Measurements from ENCODE around the gene OR6C2.
"Not testable (repeated sequence)": the region's sequence is repeated elsewhere in the genome, so short reads cannot be mapped to it uniquely, and the experiment has no call there.

The OR6C2 gene

DNA sequence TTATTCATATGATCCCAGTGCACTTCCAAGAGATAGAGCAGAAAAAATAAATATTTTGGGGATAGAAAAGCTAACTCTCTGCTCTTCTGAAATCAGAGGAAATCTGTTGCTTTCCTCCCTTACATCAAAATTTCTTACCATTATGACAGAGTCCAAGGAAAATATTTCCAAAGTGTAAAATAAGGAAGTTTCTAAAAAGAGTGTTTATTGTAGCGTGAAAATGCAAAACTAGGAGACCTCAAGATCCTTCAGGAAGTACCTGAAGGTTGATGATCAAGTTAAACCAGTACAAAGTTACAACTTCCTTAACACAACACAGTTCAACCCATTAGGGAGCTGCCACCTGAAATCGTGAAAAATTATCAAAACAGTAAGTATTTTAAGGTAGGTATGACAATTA is at the start of gene OR6C2:
Gene OR6C2, plus strand, starts transcription at position 301 of the 400 bp plus-strand sequence. CDS start 8,138 bp downstream, outside the sequence.
- FAIRE-seq = no peak

DNA sequence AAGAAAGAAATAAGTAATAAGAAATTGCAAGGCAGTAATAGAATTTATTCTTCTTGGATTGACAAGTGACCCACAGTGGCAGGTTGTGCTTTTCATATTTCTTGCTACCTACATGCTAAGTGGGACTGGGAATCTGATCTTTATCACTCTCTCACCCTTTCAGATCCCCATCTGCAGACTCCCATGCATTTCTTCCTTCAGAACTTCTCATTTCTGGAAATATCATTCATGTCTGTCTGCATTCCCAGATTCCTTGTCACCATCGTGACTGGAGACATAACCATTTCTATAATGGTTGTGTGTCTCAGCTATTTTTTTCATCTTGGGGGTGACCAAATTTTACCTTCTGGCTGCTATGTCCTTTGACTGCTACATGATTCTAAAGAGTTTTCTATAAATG is 47.5 kb upstream of the OR6C2 start:
- FAIRE-seq = no peak

DNA sequence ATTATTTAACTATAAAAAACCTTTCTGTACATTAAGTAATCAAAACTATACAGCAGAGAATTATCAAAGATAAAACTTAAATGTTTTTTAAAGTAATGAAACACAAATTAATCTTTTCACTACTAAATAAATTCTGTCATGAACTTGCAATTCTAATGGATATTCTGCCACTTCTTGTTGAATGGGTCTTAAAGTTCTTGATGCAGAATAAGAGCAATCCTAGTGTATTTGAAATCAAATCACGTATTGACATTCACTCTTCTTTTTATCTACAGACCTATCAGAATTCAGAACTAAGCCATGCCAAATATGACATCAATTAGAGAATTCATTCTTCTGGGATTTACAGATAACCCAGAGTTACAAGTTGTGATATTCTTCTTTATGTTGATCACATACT is 43.6 kb upstream of the OR6C2 start, which contains the start of gene OR6C65:
Gene OR6C65, plus strand, starts transcription at position 301 of the 400 bp plus-strand sequence. Its CDS starts 0 bp downstream, at position 301.
- no peak for FAIRE-seq

DNA sequence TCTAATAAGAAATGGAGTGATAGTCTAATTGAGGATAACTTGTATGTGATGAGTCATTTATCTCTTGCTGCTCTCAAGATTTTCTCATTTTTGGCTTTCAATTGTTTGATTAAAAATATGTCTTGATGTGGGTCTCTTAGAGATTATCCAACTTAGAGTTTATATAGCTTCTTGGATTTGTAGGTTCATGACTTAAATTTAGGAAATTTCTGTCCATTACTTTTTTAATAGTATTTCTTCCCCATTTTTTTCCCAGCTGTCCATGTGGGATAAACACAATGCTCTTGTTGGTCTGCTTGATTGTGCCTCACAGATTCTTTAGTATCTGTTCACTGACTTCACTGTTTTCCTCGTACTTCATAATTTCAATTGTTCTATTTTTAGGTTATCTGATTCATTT is 36.0 kb upstream of the OR6C2 start:
- FAIRE-seq = no peak

DNA sequence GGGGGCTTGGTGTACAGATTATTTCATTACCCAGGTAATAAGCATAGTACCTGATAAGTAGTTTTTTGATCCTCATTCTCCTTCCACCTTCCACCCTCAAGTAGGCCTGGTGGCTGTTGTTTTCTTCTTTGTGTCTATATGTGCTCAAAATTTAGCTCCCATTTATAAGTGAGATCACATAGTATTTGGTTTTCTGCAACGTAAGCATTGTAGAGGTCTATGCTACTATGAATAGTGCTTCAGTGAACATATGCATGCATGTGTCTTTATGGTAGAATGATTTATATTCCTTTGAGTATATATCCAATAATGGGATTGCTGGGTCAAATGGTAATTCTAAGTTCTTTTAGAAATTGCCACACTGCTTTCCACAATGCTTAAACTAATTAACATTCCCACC is 34.7 kb upstream of the OR6C2 start:
- not testable (repeated sequence) for FAIRE-seq

DNA sequence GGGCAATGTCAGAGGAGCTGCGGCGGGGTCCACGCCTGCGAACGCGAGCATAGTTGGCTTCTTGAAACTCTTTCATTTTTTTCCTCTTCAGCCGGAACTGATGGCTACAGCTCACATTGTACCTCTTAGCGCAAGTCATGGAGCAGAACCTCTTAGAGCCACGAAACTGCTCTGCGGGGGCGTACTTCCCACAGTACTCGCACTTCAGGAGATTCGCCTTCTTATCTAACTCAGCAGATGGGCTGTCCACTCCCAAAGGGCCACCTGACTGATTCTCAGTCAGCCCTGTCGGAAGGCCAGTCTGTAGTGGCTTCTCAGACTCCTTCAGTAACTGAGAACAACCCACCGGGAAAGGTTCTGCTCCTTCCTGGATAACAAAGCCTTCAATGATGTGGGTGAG is 31.7 kb upstream of the OR6C2 start:
- FAIRE-seq = not testable (repeated sequence)

DNA sequence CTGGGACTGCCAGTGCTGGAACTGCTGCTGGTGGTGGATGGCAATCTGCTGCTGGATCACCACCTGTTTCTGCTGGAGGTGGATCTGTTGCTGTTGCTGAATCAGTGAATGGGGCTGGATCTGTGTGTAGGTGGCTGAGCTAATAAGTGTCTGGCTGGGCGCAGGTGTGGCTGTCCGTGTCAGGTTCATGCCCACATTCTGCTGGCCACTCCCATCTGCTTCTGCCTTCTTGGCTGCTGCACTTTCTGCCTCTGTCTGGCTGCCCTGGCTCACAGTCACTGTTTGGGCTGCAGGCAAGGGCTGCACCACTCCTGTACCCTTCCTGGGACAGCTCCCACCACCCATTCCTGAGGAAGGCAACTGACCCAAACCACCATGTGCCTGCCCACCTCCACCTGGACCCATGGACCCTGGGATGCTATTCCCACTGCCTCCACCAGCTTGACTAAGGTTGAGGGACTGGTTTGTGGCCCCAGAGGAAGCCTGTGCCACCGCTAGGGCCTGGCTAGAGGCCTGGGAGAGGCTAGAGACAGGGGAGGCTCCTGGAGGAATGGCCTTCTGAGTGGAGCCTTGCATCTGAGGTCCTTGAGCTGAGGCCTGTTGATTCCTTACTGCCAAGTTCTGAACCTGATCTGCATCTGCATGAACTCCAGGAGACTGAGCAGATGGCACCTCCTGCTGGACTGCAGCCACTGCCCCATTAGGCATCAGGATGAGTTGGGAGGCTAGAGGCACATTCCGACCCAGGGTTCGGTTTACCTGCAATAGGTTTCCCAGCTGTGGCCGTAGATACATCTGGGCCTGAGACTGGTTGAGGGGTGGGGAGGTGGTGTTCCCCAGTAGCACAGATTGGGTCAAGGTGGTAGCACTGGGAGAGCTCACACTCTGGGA is 30.1 kb upstream of the OR6C2 start:
- not testable (repeated sequence) for FAIRE-seq

DNA sequence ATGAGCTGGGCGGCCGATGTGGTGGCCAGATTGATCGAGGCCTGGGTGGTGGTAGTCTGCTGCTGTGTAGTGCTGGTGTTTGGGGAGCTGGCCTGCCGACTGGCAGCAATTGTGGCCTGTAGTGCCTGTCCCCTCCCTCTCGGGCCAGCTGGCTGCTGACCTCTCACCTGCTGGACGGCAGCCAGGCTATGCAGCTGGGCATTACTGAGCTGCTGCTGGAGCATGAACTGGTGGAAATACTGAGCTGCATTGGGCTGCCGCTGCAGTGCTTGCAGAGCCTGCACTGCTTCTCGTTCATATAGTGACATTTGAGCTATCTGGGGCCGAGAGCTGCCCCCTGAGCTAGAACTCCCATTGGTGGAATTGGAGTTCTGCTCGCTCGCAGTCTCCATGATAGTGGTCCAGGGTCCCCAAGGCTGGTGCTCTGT is 29.5 kb upstream of the OR6C2 start:
- FAIRE-seq = not testable (repeated sequence)

DNA sequence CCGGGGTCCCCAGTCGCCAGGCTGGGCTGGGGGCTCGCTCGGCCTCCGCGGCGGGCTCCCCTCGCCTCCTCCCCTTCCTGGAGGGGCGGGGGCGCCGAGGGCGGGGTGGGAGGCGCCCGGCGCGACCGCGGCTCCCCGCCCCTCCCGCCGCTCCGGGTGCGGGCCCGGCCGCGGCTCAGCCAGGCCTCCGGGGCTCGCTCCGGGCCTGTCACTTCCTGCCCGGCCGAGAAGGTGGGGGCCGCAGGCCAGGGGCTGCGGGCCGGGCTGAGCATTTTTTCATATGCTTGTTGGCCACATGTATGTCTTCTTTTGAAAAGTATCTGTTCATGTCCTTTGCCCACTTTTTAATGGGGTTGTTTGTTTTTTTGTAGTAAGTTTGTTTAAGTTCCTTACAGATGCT is 29.0 kb upstream of the OR6C2 start:
- FAIRE-seq = not testable (repeated sequence)

DNA sequence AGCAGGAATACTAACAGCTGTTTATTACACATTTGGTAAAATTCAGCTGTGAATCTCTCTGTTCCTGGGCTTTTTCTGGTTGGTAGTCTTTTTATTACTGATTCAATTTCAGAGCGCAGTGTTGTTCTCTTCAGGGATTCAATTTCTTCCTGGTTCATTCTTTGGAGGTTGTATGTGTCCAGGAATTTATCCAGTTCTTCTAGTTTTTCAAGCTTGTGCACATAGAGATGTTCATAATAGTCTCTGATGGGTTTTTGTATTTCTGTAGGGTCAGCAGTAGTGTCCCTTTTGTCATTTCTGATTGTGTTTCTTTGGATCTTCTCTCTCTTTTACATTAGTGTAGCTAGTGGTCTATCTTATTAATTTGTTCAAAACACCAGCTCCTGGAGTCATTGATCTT is 26.9 kb upstream of the OR6C2 start:
- FAIRE-seq = no peak

DNA sequence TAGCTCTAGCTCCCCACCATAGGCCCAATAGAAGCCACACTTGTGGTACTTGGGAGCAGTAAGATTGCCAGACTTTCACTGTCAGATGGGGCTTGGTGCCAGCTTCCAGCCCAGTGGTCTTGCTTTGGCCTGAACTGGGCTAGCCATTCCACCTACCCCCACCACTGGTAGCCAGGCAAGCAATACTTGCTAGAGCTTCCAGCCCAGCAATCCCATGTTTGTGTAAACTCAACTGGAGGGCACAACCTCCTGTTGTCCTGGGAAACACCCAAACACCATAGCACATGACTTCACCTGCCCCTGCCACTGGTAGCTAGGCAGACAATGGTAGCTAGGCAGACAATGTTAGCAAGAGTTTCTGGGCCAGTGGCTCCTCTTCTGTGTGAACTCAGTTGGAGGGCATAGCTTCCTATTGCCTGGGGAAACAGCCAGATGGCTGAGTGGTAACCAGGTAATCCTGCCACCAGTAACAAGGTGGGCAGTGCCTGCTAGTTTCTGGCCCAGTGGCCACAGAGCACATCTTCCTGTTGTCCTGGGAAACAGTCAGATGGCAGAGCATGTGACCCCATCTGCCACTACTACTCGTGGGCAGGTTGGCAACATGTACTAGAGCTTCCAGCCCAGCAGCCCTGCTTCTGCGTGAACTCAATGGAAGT is 23.4 kb upstream of the OR6C2 start:
- no peak for FAIRE-seq

DNA sequence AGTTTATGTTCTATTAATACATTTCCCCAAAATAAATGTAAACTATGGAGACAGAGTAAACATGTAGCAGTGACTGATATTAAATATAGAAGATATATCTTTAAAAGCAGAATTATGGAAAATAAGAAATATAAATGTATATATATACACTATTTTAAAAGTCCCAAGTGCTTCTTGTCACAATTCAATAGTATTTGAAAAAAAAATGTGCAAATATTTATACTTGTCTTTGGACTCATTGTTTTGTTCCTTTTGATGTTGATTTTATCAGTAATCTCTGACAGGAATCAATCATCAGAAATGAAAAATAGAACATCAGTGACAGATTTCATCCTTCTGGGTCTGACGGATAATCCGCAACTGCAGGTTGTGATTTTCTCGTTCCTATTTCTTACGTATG is 17.9 kb upstream of the OR6C2 start, which contains the start of gene OR6C76:
Gene OR6C76, plus strand, starts transcription at position 301 of the 400 bp plus-strand sequence. Its CDS starts 0 bp downstream, at position 301.
- no peak for FAIRE-seq

DNA sequence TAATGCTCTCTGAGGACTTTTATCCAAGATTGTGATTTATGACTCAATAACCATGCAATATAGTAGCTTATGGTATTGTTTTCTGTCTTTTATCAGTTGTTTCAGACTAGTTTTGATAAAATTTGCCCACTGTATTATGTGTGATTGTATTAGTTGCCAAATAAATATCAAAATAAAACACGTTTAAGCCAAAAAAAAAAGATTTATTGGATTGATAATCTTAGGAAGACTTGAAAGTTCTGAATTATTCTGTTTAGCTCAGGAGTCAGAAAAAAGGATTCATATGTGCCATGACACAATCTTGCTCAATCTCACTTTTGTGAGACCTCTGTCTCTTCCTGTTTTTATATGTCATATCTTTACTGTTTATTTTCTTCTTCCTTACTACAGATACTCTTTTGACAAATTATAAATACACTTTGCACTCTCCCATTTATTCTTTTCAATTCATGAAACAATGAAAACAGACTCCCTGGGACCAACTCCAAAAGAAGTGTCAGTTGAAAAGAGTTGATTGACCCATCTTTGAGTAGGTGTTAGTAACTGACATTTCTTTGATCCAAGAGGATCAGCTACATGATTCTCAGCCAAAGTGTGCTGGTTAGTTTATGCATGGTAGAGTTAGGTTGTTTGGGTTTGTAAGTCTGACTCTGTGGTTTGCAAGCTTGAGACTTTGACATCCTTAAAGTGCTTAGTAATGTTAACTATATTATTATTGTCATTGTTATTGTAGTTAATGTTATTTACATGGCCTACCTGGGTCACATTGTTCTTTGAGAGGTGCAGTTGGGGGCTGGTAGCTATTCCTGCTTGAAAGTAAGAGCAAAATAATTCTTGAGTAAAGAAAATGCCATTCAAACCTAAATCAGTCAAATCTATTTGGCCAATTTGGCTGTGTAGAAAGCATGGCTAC is 15.3 kb upstream of the OR6C2 start:
- no peak for FAIRE-seq

DNA sequence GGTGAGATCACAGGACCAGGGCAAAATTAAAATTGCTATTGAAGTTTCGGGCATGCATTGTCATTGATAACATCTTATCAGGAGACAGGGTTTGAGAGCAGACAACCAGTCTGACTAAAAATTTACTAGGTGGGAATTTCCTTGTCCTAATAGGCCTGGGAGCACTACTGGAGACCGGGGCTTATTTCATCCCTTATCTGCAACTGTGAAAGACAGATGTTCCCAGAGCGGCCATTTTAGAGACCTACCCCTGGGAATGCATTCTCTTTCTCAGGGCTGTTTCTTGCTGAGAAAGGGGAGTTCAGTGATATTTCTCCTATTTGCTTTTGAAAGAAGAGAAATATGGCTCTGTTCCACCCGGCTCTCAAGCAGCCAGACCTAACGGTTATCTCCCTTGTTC is 2.6 kb upstream of the OR6C2 start:
- FAIRE-seq = not testable (repeated sequence)

DNA sequence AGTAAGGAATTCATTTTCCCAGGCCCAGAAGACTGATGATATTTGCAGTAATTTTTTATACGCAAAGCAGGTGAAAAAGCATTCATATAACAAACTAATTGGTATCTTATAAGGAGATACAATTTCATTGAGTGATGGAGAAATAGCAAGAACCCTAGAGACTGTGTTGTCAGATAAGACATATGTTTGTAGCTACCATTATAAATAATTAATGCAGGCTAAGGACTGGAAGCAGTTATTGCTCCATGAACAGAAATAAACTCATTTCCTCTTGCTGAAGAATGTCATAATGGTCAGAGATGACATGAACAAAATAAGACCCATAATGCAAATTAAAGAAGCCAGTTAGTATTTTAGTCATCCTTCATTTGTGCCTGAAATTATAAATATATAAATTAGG is 1.5 kb downstream of the OR6C2 start:
- no peak for FAIRE-seq

DNA sequence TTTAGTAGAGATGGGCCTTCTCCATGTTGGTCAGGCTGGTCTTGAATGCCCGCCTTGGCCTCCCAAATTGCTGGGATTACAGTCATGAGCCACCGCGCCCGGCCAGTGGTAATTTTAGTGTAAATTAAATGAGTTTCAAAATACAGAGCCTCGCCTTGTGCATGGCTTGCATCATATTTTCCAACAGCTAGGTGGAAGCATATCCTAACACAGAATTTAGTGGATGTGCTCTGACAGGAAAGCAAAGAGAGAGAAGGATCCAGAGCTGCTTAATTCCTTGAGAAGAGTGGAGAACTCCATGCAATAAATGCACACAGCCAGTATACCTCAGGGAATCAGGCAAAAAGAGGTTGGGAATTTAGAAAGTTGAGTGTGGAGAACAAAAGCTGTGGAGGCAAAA is 2.5 kb downstream of the OR6C2 start:
- FAIRE-seq = no peak

DNA sequence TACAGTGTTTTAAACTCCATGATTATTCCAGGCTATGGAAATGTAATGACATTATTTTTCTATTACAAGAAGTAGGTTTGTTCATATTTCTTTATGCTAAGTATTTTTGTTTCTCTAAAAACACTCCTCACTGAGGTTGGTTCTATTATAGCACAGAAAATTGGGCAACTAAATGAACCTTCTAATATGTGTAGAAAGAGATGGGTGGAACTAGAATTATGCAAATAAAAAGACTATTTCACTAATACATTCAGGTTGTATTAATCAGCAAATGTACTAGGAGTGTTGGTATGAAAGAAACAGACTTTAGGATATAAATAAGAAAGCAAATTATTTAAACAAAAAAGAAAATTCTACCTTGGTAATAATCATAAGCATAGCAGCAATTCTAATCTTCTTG is 4.9 kb downstream of the OR6C2 start:
- no peak for FAIRE-seq

DNA sequence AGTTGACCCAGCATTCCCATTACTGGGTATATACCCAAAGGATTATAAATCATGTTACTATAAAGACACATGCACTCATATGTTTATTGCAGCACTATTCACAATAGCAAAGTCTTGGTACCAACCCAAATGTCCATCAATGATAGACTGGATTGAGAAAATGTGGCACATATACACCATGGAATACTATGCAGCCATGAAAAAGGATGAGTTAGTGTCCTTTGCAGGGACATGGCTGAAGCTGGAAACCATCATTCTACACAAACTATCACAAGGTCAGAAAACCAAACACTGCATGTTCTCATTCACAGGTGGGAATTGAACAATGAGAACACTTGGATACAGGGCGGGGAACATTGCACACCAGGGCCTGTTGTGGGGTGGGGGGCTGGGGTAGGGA is 21.1 kb downstream of the OR6C2 start:
- not testable (repeated sequence) for FAIRE-seq

DNA sequence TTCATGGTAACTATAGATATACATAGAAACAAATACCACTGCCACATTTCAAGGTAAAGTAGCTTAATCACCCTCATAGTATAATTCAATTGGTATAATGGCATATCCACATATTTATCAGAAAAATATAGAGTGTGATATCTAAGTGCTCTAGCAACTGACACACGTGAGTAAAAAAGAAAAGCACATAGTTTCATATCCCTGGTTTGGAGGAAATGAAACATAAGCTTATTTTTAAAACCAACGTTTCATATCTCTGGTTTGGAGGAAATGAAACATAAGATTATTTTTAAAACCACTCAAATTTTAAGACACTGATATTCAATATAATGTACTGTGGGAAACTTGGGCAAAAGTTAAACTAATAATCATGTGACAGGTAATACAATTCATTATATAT is 24.0 kb downstream of the OR6C2 start:
- FAIRE-seq = no peak

DNA sequence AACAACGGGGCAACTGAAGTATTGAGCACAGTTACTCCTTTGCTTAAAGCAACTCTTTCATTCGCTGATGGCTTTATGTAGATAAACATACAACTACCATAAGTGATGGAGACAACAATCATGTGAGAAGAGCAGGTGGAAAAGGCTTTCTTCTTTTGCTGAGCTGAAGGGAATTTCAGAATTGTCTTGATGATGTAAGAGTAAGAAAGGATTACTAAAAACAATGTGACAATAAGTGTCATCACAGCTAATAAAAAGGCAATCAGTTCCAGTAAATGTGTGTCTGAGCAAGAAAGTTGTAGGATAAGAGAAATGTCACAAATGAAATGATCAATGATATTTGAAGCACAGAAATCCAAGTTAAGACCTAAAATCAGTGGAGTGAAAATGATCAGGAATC is 25.4 kb downstream of the OR6C2 start:
- no peak for FAIRE-seq

DNA sequence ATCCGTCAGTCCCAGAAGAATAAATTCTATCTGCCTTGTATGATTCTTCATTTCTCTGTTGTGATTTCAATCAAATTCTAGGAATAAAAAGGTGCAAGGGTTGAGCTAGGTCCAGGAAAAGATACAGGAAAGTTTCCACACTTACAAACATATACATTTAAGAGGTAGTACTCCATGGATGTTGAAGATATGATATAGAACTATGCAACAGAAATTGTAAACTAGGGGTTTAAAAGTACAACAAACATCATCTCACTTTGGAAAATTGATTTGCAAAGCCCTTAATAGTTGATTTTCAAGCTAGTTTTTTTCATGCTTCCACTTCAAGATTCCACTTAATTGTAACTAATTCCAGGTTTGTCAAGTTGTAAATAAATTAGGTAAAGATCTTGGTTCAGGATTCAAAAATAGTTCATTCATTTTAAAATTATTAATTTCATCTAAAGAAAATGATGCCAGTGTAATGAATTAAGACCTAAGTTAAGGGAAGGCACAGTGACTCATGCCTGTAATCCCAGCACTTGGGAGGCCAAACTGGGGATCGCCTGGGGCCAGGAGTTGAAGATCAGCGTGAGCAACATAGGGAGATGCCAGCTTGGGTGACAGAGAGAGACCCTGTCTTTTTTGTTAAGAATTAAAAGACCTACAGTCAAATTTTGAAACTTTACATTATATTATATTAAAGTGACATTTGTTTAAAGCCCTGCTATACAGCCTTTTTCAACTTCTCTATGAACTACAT is 26.4 kb downstream of the OR6C2 start, which contains the start of gene OR6C70:
Gene OR6C70, minus strand, starts transcription at position 51 of the 742 bp plus-strand sequence. Its CDS starts 0 bp downstream, at position 51.
- no peak for FAIRE-seq

DNA sequence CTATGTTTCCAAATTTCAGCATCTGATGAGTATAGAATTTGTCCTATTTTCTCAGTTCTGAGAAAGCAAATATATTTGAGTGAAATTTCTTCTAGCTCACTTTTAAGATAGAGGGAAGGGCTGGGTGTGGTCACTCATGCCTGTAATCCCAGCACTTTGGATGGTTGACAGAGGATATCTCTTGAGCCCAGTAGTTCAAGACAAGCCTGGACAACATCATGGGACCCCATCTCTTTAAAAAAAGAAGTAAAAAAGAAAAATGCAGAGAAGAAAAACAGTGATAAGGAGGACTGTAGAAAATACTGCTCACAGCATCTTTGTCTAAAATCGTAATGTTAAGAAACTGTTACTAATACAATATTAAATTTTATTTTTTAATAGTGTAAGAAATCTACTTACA is 28.4 kb downstream of the OR6C2 start:
- no peak for FAIRE-seq

Measured in endometrium (tissue), 2 donors.